SK-N-SH (cell line): ENCODE data around the gene IMPG1.

Experiments
- CTCF ChIP-seq: fragments of 200-600 bp; sonication (generic); IDR thresholded peaks from 2 replicates; pipeline ENCODE4 v1.6.1; 2017; ENCODE audit warnings: antibody characterized with exemption, mild to moderate bottlenecking, moderate library complexity
- FOSL2 ChIP-seq: IDR thresholded peaks from 2 replicates; pipeline ENCODE4 v1.4.0; 2012; ENCODE audit warnings: low read depth, mild to moderate bottlenecking, moderate library complexity, borderline replicate concordance
- GATA2 ChIP-seq: sonication (generic); formaldehyde crosslinking; IDR thresholded peaks from 2 replicates; pipeline ENCODE4 v1.5.0; 2020; ENCODE audit warnings: mild to moderate bottlenecking, missing genetic modification reagents
- JUND ChIP-seq: IDR thresholded peaks from 2 replicates; pipeline ENCODE4 v1.4.0; 2012
- NFIC ChIP-seq: IDR thresholded peaks from 2 replicates; pipeline ENCODE4 v1.4.0; 2012; ENCODE audit warnings: borderline replicate concordance
- PBX3 ChIP-seq: IDR thresholded peaks from 2 replicates; pipeline ENCODE4; 2012
- POLR2AphosphoS5 ChIP-seq: IDR thresholded peaks from 2 replicates; pipeline ENCODE4 v1.6.1; 2012; ENCODE audit warnings: low read depth, low read length
- RCOR1 ChIP-seq: fragments of 150-350 bp; IDR thresholded peaks from 2 replicates; pipeline ENCODE4 v1.6.1; 2017; ENCODE audit warnings: antibody characterized with exemption, low read length
- TAF1 ChIP-seq: IDR thresholded peaks from 2 replicates; pipeline ENCODE4 v1.6.1; 2012; ENCODE audit warnings: low read depth, mild to moderate bottlenecking, low read length, moderate library complexity, borderline replicate concordance
- TCF12 ChIP-seq: IDR thresholded peaks from 2 replicates; pipeline ENCODE4 v1.4.0; 2012
- ZBTB33 ChIP-seq: IDR thresholded peaks from 2 replicates; pipeline ENCODE4 v1.4.0; 2012; ENCODE audit warnings: low read depth, borderline replicate concordance
- TF ChIP-seq, protein P1 (sequence below): IDR thresholded peaks from 2 replicates; pipeline ENCODE4 v1.6.1; 2012; ENCODE audit warnings: mild to moderate bottlenecking, low read depth, low read length, moderate library complexity
- TF ChIP-seq, protein P2 (sequence below): IDR thresholded peaks from 2 replicates; pipeline ENCODE4 v1.4.0; 2012; ENCODE audit warnings: low read depth

- TF ChIP-seq CTCF, result no peak
- TF ChIP-seq, protein P1, sequence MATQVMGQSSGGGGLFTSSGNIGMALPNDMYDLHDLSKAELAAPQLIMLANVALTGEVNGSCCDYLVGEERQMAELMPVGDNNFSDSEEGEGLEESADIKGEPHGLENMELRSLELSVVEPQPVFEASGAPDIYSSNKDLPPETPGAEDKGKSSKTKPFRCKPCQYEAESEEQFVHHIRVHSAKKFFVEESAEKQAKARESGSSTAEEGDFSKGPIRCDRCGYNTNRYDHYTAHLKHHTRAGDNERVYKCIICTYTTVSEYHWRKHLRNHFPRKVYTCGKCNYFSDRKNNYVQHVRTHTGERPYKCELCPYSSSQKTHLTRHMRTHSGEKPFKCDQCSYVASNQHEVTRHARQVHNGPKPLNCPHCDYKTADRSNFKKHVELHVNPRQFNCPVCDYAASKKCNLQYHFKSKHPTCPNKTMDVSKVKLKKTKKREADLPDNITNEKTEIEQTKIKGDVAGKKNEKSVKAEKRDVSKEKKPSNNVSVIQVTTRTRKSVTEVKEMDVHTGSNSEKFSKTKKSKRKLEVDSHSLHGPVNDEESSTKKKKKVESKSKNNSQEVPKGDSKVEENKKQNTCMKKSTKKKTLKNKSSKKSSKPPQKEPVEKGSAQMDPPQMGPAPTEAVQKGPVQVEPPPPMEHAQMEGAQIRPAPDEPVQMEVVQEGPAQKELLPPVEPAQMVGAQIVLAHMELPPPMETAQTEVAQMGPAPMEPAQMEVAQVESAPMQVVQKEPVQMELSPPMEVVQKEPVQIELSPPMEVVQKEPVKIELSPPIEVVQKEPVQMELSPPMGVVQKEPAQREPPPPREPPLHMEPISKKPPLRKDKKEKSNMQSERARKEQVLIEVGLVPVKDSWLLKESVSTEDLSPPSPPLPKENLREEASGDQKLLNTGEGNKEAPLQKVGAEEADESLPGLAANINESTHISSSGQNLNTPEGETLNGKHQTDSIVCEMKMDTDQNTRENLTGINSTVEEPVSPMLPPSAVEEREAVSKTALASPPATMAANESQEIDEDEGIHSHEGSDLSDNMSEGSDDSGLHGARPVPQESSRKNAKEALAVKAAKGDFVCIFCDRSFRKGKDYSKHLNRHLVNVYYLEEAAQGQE, result no peak
- TF ChIP-seq JUND, result no peak
- TF ChIP-seq PBX3, result no peak
- TF ChIP-seq NFIC, result no peak
- TF ChIP-seq TAF1, result no peak
- TF ChIP-seq, protein P2, sequence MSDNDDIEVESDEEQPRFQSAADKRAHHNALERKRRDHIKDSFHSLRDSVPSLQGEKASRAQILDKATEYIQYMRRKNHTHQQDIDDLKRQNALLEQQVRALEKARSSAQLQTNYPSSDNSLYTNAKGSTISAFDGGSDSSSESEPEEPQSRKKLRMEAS, result no peak
- TF ChIP-seq RCOR1, result no peak
- TF ChIP-seq FOSL2, result no peak
- no peak for TF ChIP-seq GATA2
- no peak for TF ChIP-seq ZBTB33
- no peak for TF ChIP-seq POLR2AphosphoS5
- no peak for TF ChIP-seq TCF12
Observed at GRCh38 chr6:75943381-75943780, 129.1 kb downstream of the IMPG1 start.
